GM23338 (cell line): ENCODE data around the gene BRSK2. TPM values are rescaled to one million over a fixed set of nuclear protein-coding genes. Genes with fewer than 3 reads are reported as not detected.

Source experiments
- ATAC-seq: fragments of 200-7000 bp; cut with Tn5 transposase; 3 replicates; pipeline ENCODE4 v1.9.1; 2020
- DNase-seq: peaks from one replicate; pipeline ENCODE4 v3.0.0-alpha.2; 2015; ENCODE audit warnings: low spot score
- H2AFZ ChIP-seq: fragments of 200-600 bp; sonication (generic); 2 replicates; pipeline ENCODE4 v1.8.0; 2016; ENCODE audit warnings: antibody characterized with exemption, mild to moderate bottlenecking, moderate library complexity
- H3F3A ChIP-seq: fragments of 200-600 bp; sonication (generic); replicated peaks from 2 replicates; pipeline ENCODE4 v1.8.0; 2017; ENCODE audit warnings: antibody characterized with exemption, mixed run types, low read depth
- H3K27ac ChIP-seq: fragments of 200-600 bp; sonication (generic); 2 replicates; pipeline ENCODE4 v1.6.1; 2016; ENCODE audit warnings: low read depth
- H3K27me3 ChIP-seq: fragments of 200-600 bp; sonication (generic); 2 replicates; pipeline ENCODE4 v1.8.0; 2016; ENCODE audit warnings: mild to moderate bottlenecking, mixed run types, moderate library complexity; ENCODE audit not compliant: insufficient read depth
- H3K36me3 ChIP-seq: fragments of 200-600 bp; sonication (generic); 2 replicates; pipeline ENCODE4 v1.8.0; 2016; ENCODE audit warnings: mild to moderate bottlenecking; ENCODE audit not compliant: insufficient read depth
- H3K4me1 ChIP-seq: fragments of 200-600 bp; sonication (generic); 2 replicates; pipeline ENCODE4 v1.8.0; 2016; ENCODE audit warnings: mild to moderate bottlenecking, moderate library complexity; ENCODE audit not compliant: insufficient read depth
- H3K4me2 ChIP-seq: fragments of 200-600 bp; sonication (generic); 2 replicates; pipeline ENCODE4 v1.7.1; 2017; ENCODE audit warnings: mixed run types
- H3K4me3 ChIP-seq: fragments of 200-600 bp; sonication (generic); 2 replicates; pipeline ENCODE4 v1.6.1; 2016; ENCODE audit warnings: mixed run types
- H3K79me2 ChIP-seq: fragments of 200-600 bp; sonication (generic); replicated peaks from 2 replicates; pipeline ENCODE4 v1.8.0; 2017; ENCODE audit warnings: mild to moderate bottlenecking; ENCODE audit not compliant: insufficient read depth
- H3K9me2 ChIP-seq: fragments of 200-600 bp; sonication (generic); 2 replicates; pipeline ENCODE4 v1.8.0; 2017; ENCODE audit not compliant: insufficient read depth
- H4K20me1 ChIP-seq: fragments of 200-600 bp; sonication (generic); replicated peaks from 2 replicates; pipeline ENCODE4 v1.8.0; 2017; ENCODE audit warnings: mild to moderate bottlenecking; ENCODE audit not compliant: insufficient read depth
- H3K27ac Mint-ChIP-seq: 2 replicates; pipeline ENCODE4 v1.8.0; 2020; ENCODE audit warnings: inconsistent platforms, mild to moderate bottlenecking, moderate library complexity, mixed read lengths
- H3K27me3 Mint-ChIP-seq: 3 replicates; pipeline ENCODE4 v1.8.0; 2022; ENCODE audit warnings: low read depth, mild to moderate bottlenecking, moderate library complexity, mixed read lengths, inconsistent platforms; ENCODE audit not compliant: insufficient read depth, poor library complexity
- H3K36me3 Mint-ChIP-seq: 3 replicates; pipeline ENCODE4 v1.8.0; 2021; ENCODE audit warnings: low read depth, mild to moderate bottlenecking, inconsistent platforms, moderate library complexity, mixed read lengths
- H3K4me1 Mint-ChIP-seq: 3 replicates; pipeline ENCODE4 v1.8.0; 2020; ENCODE audit warnings: mild to moderate bottlenecking, inconsistent platforms, mixed read lengths
- H3K4me3 Mint-ChIP-seq: 3 replicates; pipeline ENCODE4 v1.8.0; 2021; ENCODE audit warnings: moderate library complexity, mild to moderate bottlenecking, inconsistent platforms, mixed read lengths
- H3K9me3 Mint-ChIP-seq: 3 replicates; pipeline ENCODE4 v1.8.0; 2020; ENCODE audit warnings: moderate library complexity, mild to moderate bottlenecking, inconsistent platforms, mixed read lengths
- CREB1 ChIP-seq: fragments of 250-450 bp; sonication (Bioruptor Pico); IDR thresholded peaks from 2 replicates; pipeline ENCODE4 v1.5.0; 2020; ENCODE audit warnings: low read depth, mild to moderate bottlenecking, moderate library complexity
- CTCF ChIP-seq, 2 experiments: fragments of 200-600 bp in 1 of 2; sonication (generic) in 1 of 2; conservative IDR thresholded peaks; 2 replicates each; pipeline versions ENCODE4 v1.5.1 to v1.6.1; 2016 to 2017; ENCODE audit warnings: antibody characterized with exemption in 2 of 2, low read depth in 2 of 2, mild to moderate bottlenecking in 2 of 2, moderate library complexity in 1 of 2
- EZH2 ChIP-seq: fragments of 200-600 bp; sonication (generic); IDR thresholded peaks from one replicate; pipeline ENCODE4 v1.8.0; 2017; ENCODE audit warnings: antibody characterized with exemption, mild to moderate bottlenecking, low read depth; ENCODE audit not compliant: unreplicated experiment
- EZH2phosphoT487 ChIP-seq: fragments of 200-600 bp; sonication (generic); IDR thresholded peaks from one replicate; pipeline ENCODE4 v1.8.1; 2018; ENCODE audit warnings: antibody characterized with exemption; ENCODE audit not compliant: unreplicated experiment
- JUNB ChIP-seq: IDR thresholded peaks from one replicate; pipeline ENCODE4 v1.6.1; 2016; ENCODE audit warnings: antibody characterized with exemption; ENCODE audit not compliant: unreplicated experiment
- NANOG ChIP-seq: IDR thresholded peaks from 2 replicates; pipeline ENCODE4 v1.6.1; 2016; ENCODE audit warnings: antibody characterized with exemption, borderline replicate concordance
- POLR2AphosphoS5 ChIP-seq: IDR thresholded peaks from 2 replicates; pipeline ENCODE4 v1.6.1; 2016; ENCODE audit warnings: antibody characterized with exemption, low read depth
- ZNF114 ChIP-seq: fragments of 250-450 bp; sonication (Bioruptor Pico); IDR thresholded peaks from 2 replicates; pipeline ENCODE4 v1.5.0; 2020; ENCODE audit warnings: mild to moderate bottlenecking, moderate library complexity
- ZNF462 ChIP-seq: fragments of 250-450 bp; sonication (Bioruptor Pico); IDR thresholded peaks from 2 replicates; pipeline ENCODE4 v1.5.0; 2020; ENCODE audit warnings: mild to moderate bottlenecking, moderate library complexity
- polyA plus RNA-seq: library from polyadenylated mRNA; unstranded; fragments of >200 nt; fragmentation: Nextera tagmentation; extraction: Ambion mirVana; gene quantifications from 2 replicates; pipeline ENCODE4 v1.2.1, GENCODE V29; 2016
- total RNA-seq: library from RNA; depleted of rRNA; stranded (reverse); fragments of >200 nt; shearing (Covaris generic); gene quantifications from 2 replicates; pipeline ENCODE4 v1.2.3, GENCODE V29; 2014
- TF ChIP-seq, protein P1 (sequence below): IDR thresholded peaks from one replicate; pipeline ENCODE4 v1.6.1; 2018; ENCODE audit warnings: antibody characterized with exemption; ENCODE audit not compliant: unreplicated experiment

BRSK2 gene
- total and polyA plus RNA-seq, 2 experiments from 2014 or later = 7.2 to 20.3 TPM

DNA sequence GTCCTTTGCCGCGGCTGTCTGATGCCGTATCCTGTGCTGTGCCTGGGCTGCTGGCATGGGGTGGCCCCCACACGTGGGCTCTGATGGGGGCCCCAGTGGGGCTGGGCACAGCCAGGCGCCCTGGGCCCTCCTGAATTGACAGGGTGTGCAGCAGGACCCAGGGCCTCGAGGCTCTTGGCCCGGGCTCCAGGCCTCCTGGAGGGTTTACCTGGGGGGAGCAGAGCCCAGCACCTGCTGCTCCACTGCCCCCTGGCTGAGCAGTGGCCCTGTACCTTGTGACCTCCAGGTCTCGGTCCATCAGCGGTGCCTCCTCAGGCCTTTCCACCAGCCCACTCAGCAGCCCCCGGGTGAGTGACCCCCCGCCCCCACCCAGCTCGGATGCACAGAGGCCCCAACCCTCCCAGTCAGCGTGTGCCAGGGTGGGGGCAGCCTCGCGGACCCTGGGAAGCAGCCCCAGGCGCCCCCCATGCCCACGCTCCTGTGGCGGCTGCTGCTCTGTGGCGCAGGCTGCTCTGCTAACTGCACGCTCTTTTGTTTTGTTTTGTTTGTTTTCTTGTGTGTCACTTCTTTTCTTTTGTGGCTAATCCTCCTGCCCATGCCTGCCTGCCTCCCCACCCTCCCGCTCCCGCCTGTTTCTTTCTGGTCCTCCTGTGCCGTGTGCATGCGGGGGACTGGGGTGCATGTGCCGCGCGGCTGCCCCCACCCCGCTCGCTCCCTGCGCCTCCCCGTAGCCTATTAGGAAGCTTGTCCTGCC lies 59.9 kb downstream of the BRSK2 start (continued):
- no peak for TF ChIP-seq CTCF (conservative IDR thresholded peaks at IDR 0.05; ENCODE audit: low read depth in 2 of 2)
- no peak for TF ChIP-seq ZNF114 (CRISPR knock-in tag)
- no peak for TF ChIP-seq NANOG
- no peak for TF ChIP-seq EZH2phosphoT487

- no peak overlapping the region for H3K4me3 ChIP-seq
- no peak overlapping the region for H3K27ac ChIP-seq
- ATAC-seq (no peak), DNase-seq (no peak)
- no peaks in the 10 kb centered on the region for H3K36me3 ChIP-seq
- H3K9me2 ChIP-seq = no peaks in the 10 kb centered on the region
- H4K20me1 ChIP-seq = no peaks in the 10 kb centered on the region; the same call in 1 of the 2 replicates
- H3K4me1 Mint-ChIP-seq = no peaks in the 10 kb centered on the region
- no peaks in the 10 kb centered on the region for H3K79me2 ChIP-seq
- no peaks in the 10 kb centered on the region for H3K27me3 ChIP-seq
- H2AFZ ChIP-seq = no peak overlapping the region
- H3K27ac Mint-ChIP-seq = no peak overlapping the region
- no peak overlapping the region for H3K4me2 ChIP-seq
- peaks cover 9% of the 10 kb centered on the region for H3K27me3 Mint-ChIP-seq
- H3F3A ChIP-seq = no peaks in the 10 kb centered on the region
- H3K4me1 ChIP-seq = no peaks in the 10 kb centered on the region
- H3K4me3 Mint-ChIP-seq = no peak overlapping the region
- H3K9me3 Mint-ChIP-seq = no peaks in the 10 kb centered on the region
- peaks cover 4% of the 10 kb centered on the region; the same call in 1 of the 3 replicates for H3K36me3 Mint-ChIP-seq
- TF ChIP-seq POLR2AphosphoS5 (no peak), NANOG (no peak), ZNF462 (no peak), JUNB (no peak), ZNF114 (CRISPR knock-in tag) (no peak), CREB1 (CRISPR knock-in tag) (no peak), EZH2phosphoT487 (no peak), EZH2 (no peak)
- TF ChIP-seq, protein P1, sequence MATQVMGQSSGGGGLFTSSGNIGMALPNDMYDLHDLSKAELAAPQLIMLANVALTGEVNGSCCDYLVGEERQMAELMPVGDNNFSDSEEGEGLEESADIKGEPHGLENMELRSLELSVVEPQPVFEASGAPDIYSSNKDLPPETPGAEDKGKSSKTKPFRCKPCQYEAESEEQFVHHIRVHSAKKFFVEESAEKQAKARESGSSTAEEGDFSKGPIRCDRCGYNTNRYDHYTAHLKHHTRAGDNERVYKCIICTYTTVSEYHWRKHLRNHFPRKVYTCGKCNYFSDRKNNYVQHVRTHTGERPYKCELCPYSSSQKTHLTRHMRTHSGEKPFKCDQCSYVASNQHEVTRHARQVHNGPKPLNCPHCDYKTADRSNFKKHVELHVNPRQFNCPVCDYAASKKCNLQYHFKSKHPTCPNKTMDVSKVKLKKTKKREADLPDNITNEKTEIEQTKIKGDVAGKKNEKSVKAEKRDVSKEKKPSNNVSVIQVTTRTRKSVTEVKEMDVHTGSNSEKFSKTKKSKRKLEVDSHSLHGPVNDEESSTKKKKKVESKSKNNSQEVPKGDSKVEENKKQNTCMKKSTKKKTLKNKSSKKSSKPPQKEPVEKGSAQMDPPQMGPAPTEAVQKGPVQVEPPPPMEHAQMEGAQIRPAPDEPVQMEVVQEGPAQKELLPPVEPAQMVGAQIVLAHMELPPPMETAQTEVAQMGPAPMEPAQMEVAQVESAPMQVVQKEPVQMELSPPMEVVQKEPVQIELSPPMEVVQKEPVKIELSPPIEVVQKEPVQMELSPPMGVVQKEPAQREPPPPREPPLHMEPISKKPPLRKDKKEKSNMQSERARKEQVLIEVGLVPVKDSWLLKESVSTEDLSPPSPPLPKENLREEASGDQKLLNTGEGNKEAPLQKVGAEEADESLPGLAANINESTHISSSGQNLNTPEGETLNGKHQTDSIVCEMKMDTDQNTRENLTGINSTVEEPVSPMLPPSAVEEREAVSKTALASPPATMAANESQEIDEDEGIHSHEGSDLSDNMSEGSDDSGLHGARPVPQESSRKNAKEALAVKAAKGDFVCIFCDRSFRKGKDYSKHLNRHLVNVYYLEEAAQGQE = no peak
Observed at GRCh38 chr11:1450344-1450875, 60.7 kb downstream of the BRSK2 start.
